ENCODE data around the gene NCLN.
"Not testable (repeated sequence)": the region's sequence is repeated elsewhere in the genome, so short reads cannot be mapped to it uniquely, and the experiment has no call there.

NCLN gene

GRCh38 chr19:3157096-3157845 lies 28.5 kb upstream of the NCLN start:
- no peak for DNase-seq

- no peak for DNase-seq
These were observed 26.2 kb upstream of the NCLN start for GRCh38 chr19:3159565-3159964.

GRCh38 chr19:3160219-3160618 lies 25.5 kb upstream of the NCLN start:
- no peak for DNase-seq

GRCh38 chr19:3161453-3161852 lies 24.3 kb upstream of the NCLN start:
- DNase-seq: no peak

- no peak for DNase-seq
These were observed 23.1 kb upstream of the NCLN start for GRCh38 chr19:3162418-3163229.

GRCh38 chr19:3163230-3163886 lies 22.4 kb upstream of the NCLN start:
- peak; percentile 73 for DNase-seq

- no peak for DNase-seq
These were observed 21.8 kb upstream of the NCLN start for GRCh38 chr19:3163943-3164342.

- no peak for DNase-seq
These were observed 18.0 kb upstream of the NCLN start for GRCh38 chr19:3167533-3168272.

GRCh38 chr19:3171894-3172672 lies 13.6 kb upstream of the NCLN start:
- no peak for DNase-seq

GRCh38 chr19:3172673-3173000 lies 13.1 kb upstream of the NCLN start:
- DNase-seq: not testable (repeated sequence)

- DNase-seq: no peak
These were observed 9.7 kb upstream of the NCLN start for GRCh38 chr19:3175781-3176714.

GRCh38 chr19:3176715-3177501 lies 8.8 kb upstream of the NCLN start:
- DNase-seq: peak; percentile 79

GRCh38 chr19:3178377-3178972 lies 7.3 kb upstream of the NCLN start, which contains the start of gene S1PR4:
S1PR4 (plus strand) TSS chr19:3178769; CDS start chr19:3178793, 24 bp downstream.
- peak; percentile 67 for DNase-seq

- peak; percentile 36 for DNase-seq
These were observed 6.6 kb upstream of the NCLN start for GRCh38 chr19:3178973-3179738.

- no peak for DNase-seq
These were observed 5.9 kb upstream of the NCLN start for GRCh38 chr19:3179739-3180293.

GRCh38 chr19:3183721-3184641 lies 1.7 kb upstream of the NCLN start:
- DNase-seq: no peak

- DNase-seq: peak; percentile 69
These were observed 776 bp upstream of the NCLN start for GRCh38 chr19:3184847-3185460.
